ENCODE data around the gene USP46.

Gene USP46

DNA sequence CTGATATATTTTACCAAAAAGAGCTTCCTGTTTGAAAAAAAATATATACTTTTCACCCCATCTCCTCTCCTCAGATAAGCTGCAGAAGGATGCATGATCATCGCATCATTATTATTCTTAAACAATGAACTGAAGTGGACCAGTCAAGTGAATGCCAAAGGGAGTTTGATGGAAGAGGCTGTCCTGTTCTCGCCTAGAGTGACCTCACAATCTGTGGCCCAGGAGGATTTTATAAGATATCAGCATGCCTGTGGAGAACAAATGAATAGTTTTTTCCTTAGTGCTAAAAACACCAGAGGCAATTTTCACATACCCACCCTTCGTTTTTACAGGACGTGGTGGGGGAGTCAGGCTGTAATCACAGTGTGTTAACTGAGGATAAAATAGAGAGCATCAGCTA, 112.7 kb downstream of the USP46 start:
- ChIA-PET POLR2A (no interaction called here), CTCF (interaction anchor here (0.6 to 12.2 kb wide), 41 partner anchors 9 to 1688 kb away, joined by 3 to 334 read pairs (median 5); no protein-coding TSS in a partner anchor)
- TF ChIP-seq, protein P1, sequence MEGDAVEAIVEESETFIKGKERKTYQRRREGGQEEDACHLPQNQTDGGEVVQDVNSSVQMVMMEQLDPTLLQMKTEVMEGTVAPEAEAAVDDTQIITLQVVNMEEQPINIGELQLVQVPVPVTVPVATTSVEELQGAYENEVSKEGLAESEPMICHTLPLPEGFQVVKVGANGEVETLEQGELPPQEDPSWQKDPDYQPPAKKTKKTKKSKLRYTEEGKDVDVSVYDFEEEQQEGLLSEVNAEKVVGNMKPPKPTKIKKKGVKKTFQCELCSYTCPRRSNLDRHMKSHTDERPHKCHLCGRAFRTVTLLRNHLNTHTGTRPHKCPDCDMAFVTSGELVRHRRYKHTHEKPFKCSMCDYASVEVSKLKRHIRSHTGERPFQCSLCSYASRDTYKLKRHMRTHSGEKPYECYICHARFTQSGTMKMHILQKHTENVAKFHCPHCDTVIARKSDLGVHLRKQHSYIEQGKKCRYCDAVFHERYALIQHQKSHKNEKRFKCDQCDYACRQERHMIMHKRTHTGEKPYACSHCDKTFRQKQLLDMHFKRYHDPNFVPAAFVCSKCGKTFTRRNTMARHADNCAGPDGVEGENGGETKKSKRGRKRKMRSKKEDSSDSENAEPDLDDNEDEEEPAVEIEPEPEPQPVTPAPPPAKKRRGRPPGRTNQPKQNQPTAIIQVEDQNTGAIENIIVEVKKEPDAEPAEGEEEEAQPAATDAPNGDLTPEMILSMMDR (IDR thresholded peaks at IDR 0.05; ENCODE audit: insufficient read depth, low read length, missing control alignments): no peak
- DNase-seq (ENCODE audit: low read depth, low spot score): no peak
- H3K4me3 ChIP-seq (ENCODE audit: low read depth, low read length): no peak overlapping the region

DNA sequence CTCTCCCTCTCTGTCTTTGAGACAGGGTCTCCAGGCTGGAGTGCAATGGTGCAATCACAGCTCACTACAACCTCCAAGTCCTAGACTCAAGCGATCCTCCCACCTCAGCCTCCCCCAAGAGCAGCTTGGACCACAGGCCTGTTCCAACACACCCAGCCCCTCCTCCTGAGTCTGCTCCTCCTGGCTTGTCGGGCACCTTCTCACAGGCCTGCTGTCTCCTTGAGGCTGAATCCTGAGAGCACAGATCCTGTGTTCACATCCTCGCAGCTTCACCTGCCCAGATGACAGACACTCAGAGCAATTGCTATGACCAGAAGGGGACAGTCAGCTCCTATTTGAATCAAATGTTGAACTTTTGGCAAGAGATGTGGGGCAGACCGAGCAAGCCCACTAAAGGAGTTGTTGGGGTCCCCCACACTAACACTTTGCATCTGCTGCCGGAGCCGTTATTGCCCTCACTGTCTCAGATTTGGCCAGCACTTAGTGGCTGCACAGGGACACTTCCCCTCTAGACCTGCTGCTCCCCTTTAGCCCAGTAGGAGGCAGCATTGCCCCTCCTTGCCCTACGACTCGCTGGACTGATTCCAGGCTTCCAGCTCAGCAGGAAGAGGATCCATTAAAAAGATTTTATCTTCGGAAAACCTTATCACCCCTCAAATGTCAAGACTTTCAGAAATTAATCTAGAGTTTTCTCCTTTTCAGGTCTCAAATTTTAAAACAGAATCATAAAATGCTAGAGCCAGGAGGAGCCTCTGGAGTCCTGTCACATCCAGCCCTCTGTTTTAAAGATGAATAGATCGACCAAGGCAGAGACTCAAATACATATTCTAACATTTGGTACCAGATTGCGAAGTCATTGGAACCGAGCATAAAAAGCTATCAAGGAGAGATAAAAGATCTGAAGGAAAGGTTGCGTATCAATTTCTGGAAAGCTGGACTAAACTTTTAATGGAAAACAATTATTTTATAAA, 113.7 kb downstream of the USP46 start:
- TF ChIP-seq, protein P1 (IDR thresholded peaks at IDR 0.05; ENCODE audit: insufficient read depth, low read length, missing control alignments): peak; percentile 96
- DNase-seq (ENCODE audit: low read depth, low spot score): no peak
- ChIA-PET CTCF (interaction anchor here (0.6 to 12.2 kb wide), 62 partner anchors 9 to 1689 kb away, joined by 3 to 334 read pairs (median 4); no protein-coding TSS in a partner anchor), POLR2A (interaction anchor here (0.5 to 1.0 kb wide), 4 partner anchors 32 to 406 kb away, joined by 3 to 4 read pairs (median 3); partner anchors contain the start of gene USP46)
- no peak overlapping the region for H3K4me3 ChIP-seq (ENCODE audit: low read depth, low read length)

Data from AG04449 (cell line).